ENCODE data around the gene URI1. TPM values are rescaled to one million over a fixed set of nuclear protein-coding genes. Genes with fewer than 3 reads are reported as not detected.

Gene URI1
- total RNA-seq, 1 donor from 2014 or later, result 43.7 TPM

DNA sequence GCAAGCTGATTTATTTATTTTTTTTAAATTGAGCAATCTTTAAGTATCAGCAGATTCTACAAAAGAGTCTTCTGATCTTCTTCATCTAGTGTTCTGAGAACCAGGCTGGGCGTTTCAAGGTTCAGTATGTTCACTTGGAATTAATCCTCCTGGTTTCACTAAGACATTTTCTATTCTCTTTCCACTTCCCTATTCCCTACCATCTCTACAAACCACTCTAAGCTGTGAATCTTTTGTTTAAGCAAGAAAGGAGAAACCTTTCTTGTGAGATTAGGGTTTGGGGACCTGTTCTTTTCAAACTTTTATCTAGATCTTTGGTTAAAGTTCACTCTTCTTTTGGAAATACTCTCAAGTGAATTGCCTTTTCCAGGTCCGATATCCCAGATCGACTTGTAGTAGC, 59.3 kb downstream of the URI1 start:
- no peaks in the 10 kb centered on the region for H3K27me3 Mint-ChIP-seq (ENCODE audit: unreplicated experiment)
- no peak for DNase-seq (ENCODE audit: extremely low spot score, unreplicated experiment)
- H3K9me3 Mint-ChIP-seq (ENCODE audit: unreplicated experiment), result peaks cover 33% of the 10 kb centered on the region
- no peak overlapping the region for H3K27ac Mint-ChIP-seq (ENCODE audit: unreplicated experiment)
- peaks cover 50% of the 10 kb centered on the region for H3K36me3 Mint-ChIP-seq (ENCODE audit: unreplicated experiment)
- no peak for TF ChIP-seq CTCF (IDR thresholded peaks at IDR 0.05)
- H3K4me3 Mint-ChIP-seq (ENCODE audit: unreplicated experiment), result no peak overlapping the region
- peaks cover 17% of the 10 kb centered on the region for H3K4me1 Mint-ChIP-seq (ENCODE audit: unreplicated experiment)

DNA sequence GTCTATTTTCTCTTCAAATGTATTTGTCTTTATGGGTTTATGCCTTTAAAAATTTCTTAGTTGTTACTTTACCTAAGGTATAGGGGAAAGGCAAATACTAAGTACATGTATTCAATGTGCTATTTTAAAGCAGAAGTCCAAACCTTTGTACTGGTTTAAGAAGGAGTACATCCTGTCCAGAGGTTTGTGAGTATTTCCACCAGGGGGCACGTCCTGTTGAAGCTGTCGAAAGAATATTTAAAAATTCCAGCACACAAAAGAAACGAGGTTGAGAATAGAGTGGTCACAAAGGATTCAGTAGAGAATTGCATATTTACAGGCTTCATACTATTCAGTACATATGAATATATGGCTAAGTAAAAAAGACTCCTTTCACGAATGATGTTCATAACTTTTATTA, 59.8 kb downstream of the URI1 start:
- peak; percentile 38 for TF ChIP-seq CTCF (IDR thresholded peaks at IDR 0.05)
- H3K27me3 Mint-ChIP-seq (ENCODE audit: unreplicated experiment), result no peaks in the 10 kb centered on the region
- H3K36me3 Mint-ChIP-seq (ENCODE audit: unreplicated experiment), result peaks cover 46% of the 10 kb centered on the region
- H3K9me3 Mint-ChIP-seq (ENCODE audit: unreplicated experiment), result peaks cover 29% of the 10 kb centered on the region
- peaks cover 17% of the 10 kb centered on the region for H3K4me1 Mint-ChIP-seq (ENCODE audit: unreplicated experiment)
- no peak for DNase-seq (ENCODE audit: extremely low spot score, unreplicated experiment)
- H3K4me3 Mint-ChIP-seq (ENCODE audit: unreplicated experiment), result no peak overlapping the region
- H3K27ac Mint-ChIP-seq (ENCODE audit: unreplicated experiment), result no peak overlapping the region

GRCh38 chr19:30003866-30004265, 61.8 kb downstream of the URI1 start:
- Mint-ChIP-seq H3K27ac (ENCODE audit: unreplicated experiment) (no peak overlapping the region), H3K4me1 (ENCODE audit: unreplicated experiment) (peaks cover 17% of the 10 kb centered on the region), H3K27me3 (ENCODE audit: unreplicated experiment) (no peaks in the 10 kb centered on the region), H3K36me3 (ENCODE audit: unreplicated experiment) (peaks cover 39% of the 10 kb centered on the region), H3K9me3 (ENCODE audit: unreplicated experiment) (peaks cover 22% of the 10 kb centered on the region), H3K4me3 (ENCODE audit: unreplicated experiment) (no peak overlapping the region)
- TF ChIP-seq CTCF (IDR thresholded peaks at IDR 0.05), result no peak
- no peak for DNase-seq (ENCODE audit: extremely low spot score, unreplicated experiment)

DNA sequence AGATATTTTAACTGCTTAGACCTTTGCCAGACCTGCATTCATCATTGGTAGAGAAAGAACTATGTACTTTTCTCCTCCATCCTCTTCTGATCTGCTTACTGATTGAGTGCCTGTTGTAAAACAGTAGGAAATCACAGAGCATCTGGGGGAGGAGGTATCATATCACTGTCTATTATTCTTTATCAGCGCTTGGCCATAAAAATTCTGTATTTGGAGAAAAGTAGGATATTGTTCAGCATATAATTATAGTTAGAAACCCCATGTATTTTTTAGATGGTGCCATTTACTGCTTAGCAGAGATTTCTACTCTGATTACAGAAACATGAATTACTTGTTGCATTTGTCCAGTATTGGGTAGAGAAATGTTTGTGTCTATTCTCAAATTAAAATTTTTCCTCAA, 62.4 kb downstream of the URI1 start:
- no peak for DNase-seq (ENCODE audit: extremely low spot score, unreplicated experiment)
- Mint-ChIP-seq H3K27ac (ENCODE audit: unreplicated experiment) (no peak overlapping the region), H3K36me3 (ENCODE audit: unreplicated experiment) (peaks cover 43% of the 10 kb centered on the region), H3K4me3 (ENCODE audit: unreplicated experiment) (no peak overlapping the region), H3K9me3 (ENCODE audit: unreplicated experiment) (peaks cover 17% of the 10 kb centered on the region), H3K27me3 (ENCODE audit: unreplicated experiment) (no peaks in the 10 kb centered on the region), H3K4me1 (ENCODE audit: unreplicated experiment) (peaks cover 17% of the 10 kb centered on the region)
- no peak for TF ChIP-seq CTCF (IDR thresholded peaks at IDR 0.05)

DNA sequence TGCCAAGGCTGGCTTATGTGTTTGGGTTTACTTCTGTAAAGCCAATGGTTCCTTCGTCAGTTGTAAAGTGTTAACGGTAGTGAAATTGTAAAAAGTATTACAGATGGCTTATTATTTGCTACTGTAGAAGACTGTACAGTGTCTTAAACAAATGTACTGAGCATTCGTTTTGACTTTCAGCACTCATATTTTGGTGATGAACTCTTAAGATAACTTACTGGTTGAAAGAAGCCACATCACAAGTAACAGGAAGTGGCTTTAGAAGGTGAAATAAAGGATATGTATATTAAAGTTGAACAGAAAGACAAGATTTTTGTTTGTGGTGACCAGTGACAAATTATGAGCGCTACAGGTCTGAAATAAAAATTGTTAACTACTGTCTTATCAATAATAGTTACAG, 64.2 kb downstream of the URI1 start:
- Mint-ChIP-seq H3K27me3 (ENCODE audit: unreplicated experiment) (no peaks in the 10 kb centered on the region), H3K9me3 (ENCODE audit: unreplicated experiment) (no peaks in the 10 kb centered on the region), H3K36me3 (ENCODE audit: unreplicated experiment) (peaks cover 35% of the 10 kb centered on the region), H3K4me1 (ENCODE audit: unreplicated experiment) (peaks cover 16% of the 10 kb centered on the region), H3K4me3 (ENCODE audit: unreplicated experiment) (no peak overlapping the region), H3K27ac (ENCODE audit: unreplicated experiment) (no peak overlapping the region)
- DNase-seq (ENCODE audit: extremely low spot score, unreplicated experiment), result no peak
- TF ChIP-seq CTCF (IDR thresholded peaks at IDR 0.05), result no peak

Measured in osteocyte (in vitro differentiated cells).